CD4-positive, alpha-beta T cell treated with Interleukin-12 subunit alpha and Interleukin-12 subunit beta, for 1 hour (primary cell): ENCODE results near the gene PPP1R15A.
"Not testable (repeated sequence)": the region's sequence is repeated elsewhere in the genome, so short reads cannot be mapped to it uniquely, and the experiment has no call there.

Experiments
- DNase-seq: peaks from one replicate; pipeline ENCODE4 v3.0.0-alpha.2; 2020

Gene PPP1R15A

DNA sequence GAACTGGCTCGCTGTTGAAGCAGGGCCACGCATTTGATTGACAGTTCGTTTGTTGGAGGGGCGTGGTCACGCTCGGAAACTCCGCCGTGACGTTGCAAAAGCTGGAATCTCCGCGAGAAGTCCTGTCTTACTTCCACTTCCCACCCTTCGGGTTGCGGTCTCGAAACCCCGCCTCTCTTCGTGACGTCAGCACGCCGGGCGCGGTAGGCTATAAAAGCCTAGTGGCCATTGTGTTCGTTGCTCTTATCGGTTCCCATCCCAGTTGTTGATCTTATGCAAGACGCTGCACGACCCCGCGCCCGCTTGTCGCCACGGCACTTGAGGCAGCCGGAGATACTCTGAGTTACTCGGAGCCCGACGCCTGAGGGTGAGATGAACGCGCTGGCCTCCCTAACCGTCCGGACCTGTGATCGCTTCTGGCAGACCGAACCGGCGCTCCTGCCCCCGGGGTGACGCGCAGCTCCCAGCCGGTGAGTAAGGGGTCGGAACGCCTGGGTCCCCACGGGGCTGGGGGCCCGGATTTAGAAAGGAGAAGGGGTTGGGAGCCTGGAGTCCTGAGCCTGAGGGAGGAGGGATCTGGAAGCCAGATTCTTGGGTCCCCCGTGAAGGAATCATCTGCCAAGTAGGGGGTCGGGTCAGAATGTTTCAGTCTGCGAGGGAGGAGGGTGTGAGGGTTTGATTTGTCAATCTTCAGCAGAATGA, at the start of gene PPP1R15A:
TSS of gene PPP1R15A (plus strand) at position 240 of the 702 bp plus-strand sequence. CDS start 813 bp downstream, outside the sequence.
- DNase-seq: peak; percentile 100

DNA sequence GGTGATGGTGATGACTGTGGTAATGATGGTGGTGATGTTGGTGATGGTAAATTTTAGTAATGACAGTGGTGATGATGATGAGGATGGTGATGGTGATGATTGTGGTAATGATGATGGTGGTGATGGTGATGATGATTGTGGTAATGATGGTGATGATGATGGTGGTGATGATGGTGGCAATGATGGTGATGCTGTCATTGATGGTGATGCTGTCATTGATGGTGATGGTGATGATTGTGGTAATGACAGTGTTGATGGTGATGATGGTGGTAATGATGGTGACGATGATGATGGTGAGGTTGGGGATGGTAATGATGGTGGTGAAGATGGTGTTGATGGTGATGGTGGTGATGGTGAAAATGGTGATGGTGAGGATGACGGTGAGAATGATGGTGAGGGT, 49.7 kb upstream of the PPP1R15A start:
- no peak for DNase-seq

DNA sequence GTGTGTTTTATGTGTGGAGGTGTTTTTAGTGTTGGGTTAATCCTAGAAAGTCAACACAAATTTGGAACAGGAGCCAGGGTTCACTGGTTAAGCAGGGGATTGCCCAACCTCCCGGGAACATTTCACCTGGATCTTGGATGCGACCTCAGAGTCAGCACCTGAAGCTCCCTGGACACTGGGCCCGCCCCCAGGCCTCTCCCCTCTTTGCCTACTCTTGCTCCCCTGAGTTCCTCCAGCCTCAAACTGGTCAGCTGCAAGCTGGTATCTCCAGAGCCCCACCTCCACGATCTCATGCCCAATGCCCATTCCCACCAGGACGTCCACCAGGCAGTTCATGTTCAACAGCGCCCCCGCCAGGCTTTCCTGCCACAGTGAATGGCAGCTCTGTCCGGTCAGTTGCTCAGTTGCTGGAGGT, 45.6 kb upstream of the PPP1R15A start:
- DNase-seq: no peak

DNA sequence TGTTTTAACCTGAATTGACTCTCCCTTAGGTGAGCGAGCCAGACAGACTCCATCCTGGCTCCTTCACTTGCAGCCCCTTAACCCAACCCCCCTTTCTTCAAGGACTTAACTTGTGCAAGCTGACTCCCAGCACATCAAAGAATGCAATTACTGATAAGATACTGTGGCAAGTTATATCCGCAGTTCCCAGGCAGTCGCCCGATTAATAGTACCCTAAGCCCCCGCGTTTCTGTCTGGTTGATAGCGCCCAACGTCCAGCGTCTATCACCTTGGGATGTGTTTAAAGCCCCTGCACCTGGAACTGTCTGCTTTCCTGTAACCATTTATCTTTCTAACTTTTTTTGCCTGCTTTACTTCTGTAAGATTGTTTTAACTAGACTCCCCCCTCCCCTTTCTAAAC, 42.1 kb upstream of the PPP1R15A start:
- DNase-seq: no peak

DNA sequence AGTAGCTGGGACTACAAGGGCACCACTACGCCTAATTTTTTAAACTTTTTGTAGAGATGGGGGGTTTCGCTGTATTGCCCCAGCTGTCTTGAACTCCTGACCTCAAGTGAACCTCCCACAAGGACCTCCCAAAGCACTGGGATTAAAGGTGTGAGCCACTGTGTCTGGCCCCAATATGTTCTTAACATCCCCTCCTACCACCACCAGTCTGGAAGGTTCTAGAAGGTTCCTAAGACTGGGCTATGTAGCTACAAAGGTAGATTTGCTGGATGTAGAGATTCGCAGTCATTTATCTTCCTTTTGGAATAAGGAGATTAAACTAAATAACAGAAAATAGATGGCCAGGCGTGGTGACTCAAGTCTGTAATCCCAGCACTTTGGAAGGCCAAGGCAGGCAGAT, 41.3 kb upstream of the PPP1R15A start:
- no peak for DNase-seq

DNA sequence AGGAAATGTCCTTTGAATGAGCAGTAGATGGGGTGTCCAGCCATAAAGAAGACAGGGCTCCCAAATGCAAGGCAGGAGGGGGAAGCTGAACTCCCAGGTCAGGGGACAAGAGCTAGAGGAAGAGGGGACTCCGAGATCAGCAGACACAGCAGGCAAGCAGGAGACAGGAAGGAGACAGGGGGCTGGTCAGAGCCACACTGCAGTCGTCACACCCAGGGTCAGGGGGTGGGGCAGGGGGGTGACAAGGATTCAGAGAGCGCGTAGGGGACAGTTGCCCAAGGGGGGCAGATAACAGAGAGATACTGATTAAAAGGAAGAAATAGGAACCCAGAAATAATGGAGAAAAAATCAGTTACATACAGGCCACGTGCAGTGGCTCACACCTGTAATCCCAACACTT, 39.2 kb upstream of the PPP1R15A start:
- DNase-seq: no peak

DNA sequence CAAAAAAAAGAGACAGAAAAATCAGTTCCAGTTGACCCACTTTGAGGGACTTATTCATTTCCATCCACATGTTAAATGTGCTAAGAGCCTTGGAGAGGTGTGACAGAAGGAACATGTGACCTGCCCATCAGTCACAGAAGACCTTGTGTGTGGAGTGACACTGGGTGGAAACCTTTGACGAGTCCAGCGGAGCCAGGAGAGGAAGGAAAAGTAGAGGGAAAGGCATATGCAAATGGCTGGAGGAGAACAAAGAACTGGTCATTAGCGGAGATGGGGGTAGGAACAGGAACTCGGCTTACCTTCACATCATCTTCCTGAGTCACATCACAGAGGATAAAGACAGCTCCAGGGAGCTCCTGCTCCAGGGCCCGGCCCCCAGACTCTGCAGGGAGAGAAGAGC, 38.2 kb upstream of the PPP1R15A start:
- no peak for DNase-seq

DNA sequence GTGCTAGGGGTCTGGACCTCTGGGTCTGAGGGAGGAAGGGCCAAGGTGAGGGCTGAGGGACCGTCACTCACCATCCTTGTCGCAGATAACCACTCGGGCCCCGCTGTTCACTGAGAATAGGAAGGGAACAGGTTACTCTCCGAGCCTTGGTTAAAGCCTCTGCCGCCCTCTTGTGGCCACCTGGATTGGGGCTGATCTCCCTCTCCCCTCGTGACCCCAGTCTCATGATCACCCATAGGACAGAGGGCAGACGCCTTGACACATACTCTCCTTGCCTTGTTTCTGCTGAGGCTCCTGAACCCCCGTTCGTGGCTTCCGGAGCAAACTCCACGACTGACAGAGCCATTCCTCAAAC, 36.5 kb upstream of the PPP1R15A start:
- DNase-seq: peak; percentile 93

DNA sequence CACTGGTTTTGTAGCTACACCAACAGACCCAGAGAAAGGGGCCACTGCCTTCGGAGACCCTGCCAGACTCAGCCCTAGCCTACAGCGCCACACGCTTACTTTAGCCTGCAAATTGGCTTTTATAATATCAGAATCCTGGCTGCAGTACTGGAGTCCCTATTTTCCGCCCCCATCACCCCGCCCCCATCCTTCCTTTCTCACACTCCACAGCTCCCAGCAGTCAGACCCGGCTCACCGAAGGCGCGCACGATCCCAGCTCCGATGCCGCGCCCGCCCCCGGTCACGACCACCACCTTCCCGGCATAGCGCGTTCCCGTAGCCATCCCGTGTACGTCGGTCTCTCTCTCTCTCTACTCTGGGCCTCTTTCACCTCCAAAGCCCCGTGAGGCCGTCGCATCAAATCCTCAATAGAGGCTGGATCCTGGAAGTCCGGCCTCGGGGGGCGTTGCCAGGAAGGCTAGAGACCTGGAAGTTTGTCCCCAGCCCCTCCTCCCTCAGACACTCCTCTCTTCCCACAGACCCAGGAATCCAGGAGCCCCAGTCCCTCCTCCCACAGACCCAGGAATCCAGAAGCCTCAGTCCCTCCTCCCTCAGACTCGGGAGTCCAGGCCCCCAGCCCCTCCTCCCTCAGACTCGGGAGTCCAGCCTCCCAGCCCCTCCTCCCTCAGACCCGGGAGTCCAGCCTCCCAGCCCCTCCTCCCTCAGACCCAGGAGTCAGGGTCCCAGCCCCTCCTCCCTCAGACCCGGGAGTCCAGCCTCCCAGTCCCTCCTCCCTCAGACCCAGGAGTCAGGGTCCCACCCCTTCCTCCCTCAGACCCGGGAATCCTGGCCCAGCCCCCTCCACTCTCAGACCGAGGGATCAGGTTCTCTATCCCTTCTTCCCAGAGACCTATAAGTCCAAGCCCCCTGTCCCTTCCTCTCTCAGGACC, 35.9 kb upstream of the PPP1R15A start, which contains the start of gene HSD17B14:
TSS of gene HSD17B14 (minus strand) at position 403 of the 929 bp plus-strand sequence. CDS start at position 323, 80 bp downstream.
- DNase-seq: no peak

DNA sequence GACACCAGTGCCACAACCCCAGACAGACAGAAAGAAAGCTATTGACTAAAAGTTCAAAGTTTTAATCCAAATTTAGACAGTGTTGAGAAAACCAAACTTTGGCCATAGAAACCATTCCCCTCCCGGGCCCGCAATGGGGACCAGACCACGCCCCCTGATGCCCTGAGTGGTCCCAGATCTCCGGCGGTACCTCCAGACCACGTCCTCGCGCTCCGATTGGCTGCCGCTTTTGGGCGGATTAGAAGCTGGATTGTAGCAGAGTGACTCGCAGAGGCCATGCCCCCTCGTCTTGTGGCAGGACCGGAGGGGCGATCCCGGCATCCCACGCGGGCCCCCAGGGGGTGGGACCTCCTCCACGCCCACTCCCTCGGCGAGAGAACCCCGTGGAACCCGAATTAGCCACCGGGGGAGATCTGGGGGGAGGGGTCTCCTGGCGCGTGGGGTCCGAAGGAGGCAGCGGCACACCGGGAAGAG, 35.1 kb upstream of the PPP1R15A start:
- peak; percentile 84 for DNase-seq

DNA sequence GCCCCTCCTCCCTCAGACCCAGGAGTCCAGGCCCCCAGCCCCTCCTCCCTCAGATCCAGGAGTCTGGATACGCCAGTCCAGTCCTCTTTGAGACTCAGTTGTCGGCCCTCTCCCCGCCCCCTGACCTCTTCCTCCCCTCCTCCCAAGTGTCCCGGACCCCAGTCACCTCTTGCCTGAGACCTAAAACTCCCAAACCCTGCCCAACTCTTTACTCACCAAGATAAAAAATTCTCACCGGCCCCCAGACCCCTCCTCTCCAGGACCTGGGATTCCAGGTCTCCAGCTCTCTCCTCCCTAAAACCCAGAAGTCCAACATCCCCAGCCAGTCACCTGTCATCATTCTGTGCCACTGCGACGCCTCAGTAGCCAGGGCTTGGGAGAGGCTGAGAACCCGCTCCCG, 34.5 kb upstream of the PPP1R15A start:
- DNase-seq: no peak

DNA sequence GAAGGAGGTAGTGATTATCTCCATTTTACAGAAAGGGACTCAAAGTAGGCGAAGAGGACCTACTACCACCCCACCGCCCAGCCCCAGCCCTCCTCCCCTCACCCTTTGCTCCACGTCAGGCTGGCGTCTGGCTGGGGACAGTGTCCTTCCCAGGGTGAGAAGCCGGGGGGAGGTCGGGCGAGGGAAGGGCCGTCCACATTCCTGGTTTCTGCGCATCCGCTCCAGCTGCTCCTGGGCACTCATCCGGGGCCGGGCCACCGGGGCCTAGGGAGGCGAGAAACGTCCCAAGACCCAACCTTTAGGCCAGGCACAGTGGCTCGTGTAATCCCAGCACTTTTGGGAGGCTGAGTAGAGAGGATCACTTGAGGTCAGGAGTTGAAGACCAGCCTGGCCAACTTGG, 31.2 kb upstream of the PPP1R15A start:
- DNase-seq: no peak

DNA sequence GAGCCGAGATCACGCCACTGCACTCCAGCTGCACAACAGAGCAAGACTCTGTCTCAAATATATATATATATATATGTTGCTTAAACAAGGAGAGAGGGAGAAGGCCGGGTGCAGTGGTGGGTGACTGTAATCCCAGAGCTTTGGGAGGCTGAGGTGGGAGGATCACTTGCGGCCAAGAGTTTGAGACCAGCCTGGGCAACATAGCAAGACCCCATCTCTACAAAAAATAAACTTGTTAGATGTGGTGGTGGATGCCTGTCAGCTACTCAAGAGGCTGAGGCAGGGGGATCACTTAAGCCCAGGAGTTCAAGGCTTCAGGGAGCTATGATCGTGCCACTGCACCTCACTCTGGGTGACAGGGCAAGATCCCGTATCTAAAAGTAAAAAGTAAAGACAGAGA, 30.6 kb upstream of the PPP1R15A start:
- DNase-seq: no peak

DNA sequence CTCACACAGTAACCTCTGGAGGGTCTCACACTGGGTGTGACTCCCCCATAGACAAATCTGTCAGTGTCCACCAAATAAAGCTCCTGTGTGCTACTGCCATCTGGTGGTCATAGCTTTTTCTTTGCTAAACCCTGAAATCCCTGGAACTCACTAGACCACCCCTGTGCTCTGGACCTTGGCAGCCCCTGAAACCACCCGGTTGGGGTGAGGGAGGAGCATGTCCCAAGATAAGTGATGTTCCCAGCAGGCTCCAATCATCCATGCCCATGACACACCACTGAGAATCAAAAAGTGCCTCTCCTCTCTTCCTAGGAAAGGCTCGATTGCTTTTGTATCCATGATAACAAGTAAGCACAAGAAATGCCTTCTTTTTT, 29.4 kb upstream of the PPP1R15A start:
- DNase-seq: peak; percentile 66

DNA sequence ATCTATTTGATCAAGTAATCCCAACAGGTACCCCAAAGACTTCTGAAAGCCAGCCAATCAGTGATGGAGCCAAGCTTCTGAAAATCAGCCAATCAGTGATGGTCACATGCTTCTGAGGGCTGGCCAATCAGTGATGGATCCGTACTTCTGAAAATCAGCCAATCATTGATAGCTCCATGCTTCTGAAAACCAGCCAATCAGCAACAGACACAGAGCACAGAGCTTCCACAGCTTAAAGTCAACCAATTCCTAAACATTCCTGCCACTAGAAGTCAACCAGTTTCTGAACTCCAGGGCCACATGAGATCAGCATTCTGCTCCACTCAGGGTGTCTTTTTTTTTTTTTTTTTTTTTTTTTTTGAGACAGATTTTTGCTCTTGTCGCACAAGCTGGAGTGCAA, 27.7 kb upstream of the PPP1R15A start:
- DNase-seq: no peak

DNA sequence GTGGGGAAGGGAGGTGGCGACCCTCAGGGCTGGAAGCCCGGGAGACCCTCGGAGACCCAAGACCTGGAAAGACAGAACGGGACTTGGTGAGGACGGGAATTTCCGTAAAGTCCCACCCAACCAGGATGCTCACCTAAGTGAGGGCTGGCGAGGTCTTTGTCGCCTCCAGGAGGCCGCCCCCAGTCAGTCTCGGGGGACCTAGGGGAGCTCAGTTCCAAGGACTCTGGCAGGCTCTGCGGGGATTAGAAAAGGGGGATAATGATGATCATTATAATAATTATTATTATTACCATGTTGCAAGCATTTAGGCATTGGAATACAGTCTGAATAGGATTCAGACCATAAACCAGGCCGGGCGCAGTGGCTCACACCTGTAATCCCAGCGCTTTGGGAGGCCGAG, 26.8 kb upstream of the PPP1R15A start:
- DNase-seq: no peak

DNA sequence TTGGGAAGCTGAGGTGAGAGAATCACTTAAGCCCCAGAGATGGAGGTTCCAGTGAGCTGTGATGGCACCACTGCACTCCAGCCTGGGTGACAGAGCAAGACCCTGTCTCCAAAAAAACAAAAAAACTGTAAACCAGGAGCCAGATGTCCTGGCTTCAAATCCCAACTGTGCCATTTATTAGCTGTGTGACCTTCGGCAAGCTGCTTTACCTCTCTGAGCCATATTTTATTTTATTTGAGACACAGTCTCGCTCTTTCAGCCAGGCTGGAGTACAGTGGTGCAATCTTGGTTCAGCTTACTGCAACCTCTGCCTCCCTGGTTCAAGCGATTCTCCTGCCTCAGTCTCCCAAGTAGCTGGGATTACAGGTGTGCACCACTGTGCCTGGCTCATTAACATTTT, 25.6 kb upstream of the PPP1R15A start:
- DNase-seq: not testable (repeated sequence)

DNA sequence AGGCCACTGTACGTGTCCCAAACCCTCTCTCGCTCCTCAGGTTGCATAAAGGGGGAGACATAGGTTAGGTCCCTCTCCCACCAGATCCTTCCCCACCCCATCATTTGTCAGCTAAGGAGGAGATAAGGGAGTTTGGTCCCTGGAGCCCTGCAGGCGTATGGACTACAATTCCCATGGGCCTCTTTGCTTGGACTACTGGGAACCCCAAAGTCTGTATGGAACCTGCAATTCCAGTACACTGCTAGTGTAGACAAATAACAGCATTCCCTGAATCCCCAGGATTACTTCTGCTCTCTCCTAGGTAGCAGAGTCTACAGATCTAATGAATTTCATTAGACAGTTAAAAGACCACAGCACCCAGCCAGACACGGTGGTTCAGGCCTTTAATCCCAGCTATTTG, 19.9 kb upstream of the PPP1R15A start:
- no peak for DNase-seq

DNA sequence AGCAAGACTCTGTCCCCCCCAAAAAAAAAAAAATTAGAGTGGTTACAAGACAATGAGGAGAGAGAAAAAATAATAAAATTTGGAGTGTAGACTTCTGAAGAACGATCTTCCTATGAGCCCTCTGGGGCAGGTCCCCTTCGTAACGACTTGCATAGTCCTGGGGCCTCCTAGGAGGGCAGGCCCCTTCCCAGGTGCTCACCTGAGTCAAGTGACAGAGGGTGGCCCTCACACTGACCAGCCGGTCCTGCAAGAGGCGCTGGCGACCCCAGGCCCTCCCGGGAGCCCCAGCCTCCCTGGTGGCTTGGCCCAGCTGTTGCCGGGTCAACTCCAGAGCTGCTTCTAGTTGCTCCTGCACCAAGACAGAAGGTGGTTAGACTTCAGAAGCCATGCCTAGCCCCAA, 18.7 kb upstream of the PPP1R15A start:
- no peak for DNase-seq

DNA sequence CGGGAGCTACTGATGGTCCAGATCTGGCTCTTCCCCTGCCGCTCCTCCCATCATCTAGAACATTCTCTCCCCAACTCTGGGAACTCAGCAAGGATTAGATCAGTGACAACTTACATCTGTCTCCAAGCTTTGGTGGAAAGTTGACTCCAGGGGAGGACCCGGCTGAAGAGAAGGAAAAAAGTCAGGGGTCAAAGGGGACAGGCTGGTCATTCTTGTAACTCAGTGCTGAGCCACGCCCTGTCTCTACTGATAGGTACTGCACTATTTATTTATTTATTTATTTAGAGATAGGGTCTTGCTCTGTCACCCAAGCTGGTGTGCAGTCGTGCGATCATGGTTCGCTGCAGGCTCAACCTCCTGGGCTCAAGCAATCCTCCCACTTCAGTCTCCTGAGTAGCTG, 18.1 kb upstream of the PPP1R15A start:
- DNase-seq: no peak

DNA sequence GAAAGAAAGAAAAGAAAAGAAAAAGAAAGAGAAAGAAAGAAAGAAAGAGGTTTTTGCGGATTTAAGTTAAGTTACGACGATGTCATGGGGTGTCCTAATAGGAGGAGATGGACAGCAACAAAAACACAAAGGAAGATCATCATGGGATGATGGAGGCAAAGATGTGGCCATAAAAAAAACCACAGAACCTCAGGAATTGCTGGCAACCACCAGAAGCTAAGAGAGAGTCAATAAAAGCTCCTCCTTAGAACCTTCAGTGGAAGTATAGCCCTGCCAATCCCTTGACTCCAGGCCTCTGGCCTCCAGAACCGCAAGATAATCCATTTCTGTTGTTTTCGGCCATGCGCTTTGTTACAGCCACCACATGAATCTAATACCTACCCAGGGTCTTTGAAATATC, 15.3 kb upstream of the PPP1R15A start:
- DNase-seq: no peak

DNA sequence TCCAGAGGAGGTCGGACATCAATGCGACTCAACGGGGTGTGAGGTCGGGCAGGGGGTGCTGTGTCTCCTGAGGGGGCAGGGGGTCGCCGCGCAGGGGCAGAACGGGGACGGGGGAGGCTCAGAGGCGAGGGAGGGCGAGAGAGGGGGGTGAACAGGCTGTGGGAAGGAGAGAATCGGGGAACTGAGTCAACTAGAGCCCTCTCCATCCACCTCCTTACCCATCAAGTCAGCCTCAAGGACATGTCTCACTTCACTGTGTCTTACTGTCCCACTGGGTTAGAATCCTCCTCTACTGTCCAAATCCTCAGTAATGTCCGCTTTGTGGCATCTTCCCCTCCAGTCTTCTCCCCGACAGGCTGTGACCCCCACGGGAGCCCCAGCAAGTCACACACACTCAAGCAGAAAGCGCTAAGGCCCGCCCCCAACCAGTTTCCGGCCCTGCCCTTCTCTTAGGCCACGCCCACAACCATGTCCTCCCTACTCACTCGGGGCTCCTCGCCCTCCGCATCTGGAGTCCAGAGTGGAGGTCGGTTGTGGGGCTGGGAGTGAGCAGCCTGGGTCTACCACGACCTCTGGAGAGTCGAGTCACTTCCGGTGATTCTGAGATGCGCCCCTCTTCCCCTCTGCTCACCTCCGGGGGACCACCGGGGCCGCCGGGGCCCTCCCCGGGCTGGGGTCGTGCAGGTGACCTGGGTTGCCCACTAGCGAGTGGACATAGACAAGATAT, 13.1 kb upstream of the PPP1R15A start:
- DNase-seq: peak; percentile 88
